K562 (cell line): Measurements from ENCODE around the gene SOCS6. TPM values are rescaled to one million over a fixed set of nuclear protein-coding genes. Genes with fewer than 3 reads are reported as not detected.

ENCODE experiments used
- ATAC-seq: fragments of 200-7000 bp; cut with Tn5 transposase; 3 replicates; pipeline ENCODE4 v1.9.1; 2020; ENCODE audit warnings: moderate library complexity
- BruUV-seq: library from RNA; stranded (reverse); fragments of 400-500 nt; replicated peaks from 2 replicates; lab custom pipeline; 2021; lab: Mats Ljungman, UMichigan
- CTCF ChIA-PET: fragments of 300-600 bp; formaldehyde crosslinking; extraction: SDS; loops from one replicate; lab custom pipeline; 2021; ENCODE audit warnings: low intra/inter-chr PET ratio; lab: Yijun Ruan, JAX
- POLR2A ChIA-PET: fragments of 300-600, 350-650 bp; sonication (Branson Sonifier 250); formaldehyde crosslinking; extraction: SDS; loops from one replicate; lab custom pipeline; 2021; ENCODE audit warnings: antibody characterized with exemption, inconsistent platforms; lab: Yijun Ruan, JAX
- DNase-seq, 4 experiments: peaks; one replicate each; pipeline versions ENCODE4 v3.0.0 to v3.0.0-alpha.2; 2011 to 2018; ENCODE audit warnings: low spot score in 3 of 4, mixed read lengths in 3 of 4; ENCODE audit errors: extremely low read depth in 1 of 4
- FAIRE-seq: peaks from 2 replicates; lab custom pipeline; 2011; peaks lifted over from hg19 to GRCh38; lab: Jason Lieb, UNC
- H2AFZ ChIP-seq: 2 replicates; pipeline ENCODE4 v1.6.0; 2011; ENCODE audit warnings: low read depth, low read length, control low read depth, inconsistent platforms
- H3K27ac ChIP-seq: fragments of 200-600 bp; 3 replicates; pipeline ENCODE4 v1.8.0; 2011; ENCODE audit warnings: low read depth, mild to moderate bottlenecking, control low read depth, inconsistent platforms, low read length, moderate library complexity, mixed read lengths; ENCODE audit errors: extremely low read depth
- H3K27me3 ChIP-seq, 2 experiments: fragments of 300-600 bp in 1 of 2; 2 replicates in 1 of 2; 3 replicates in 1 of 2; pipeline versions ENCODE4 v1.6.0 to v1.8.0; 2011; ENCODE audit warnings: inconsistent platforms in 2 of 2, low read length in 2 of 2, mild to moderate bottlenecking in 1 of 2, mixed read lengths in 1 of 2, moderate library complexity in 1 of 2; ENCODE audit not compliant: control insufficient read depth in 2 of 2, insufficient read depth in 2 of 2
- H3K36me3 ChIP-seq: fragments of 300-600 bp; 3 replicates; pipeline ENCODE4 v1.8.0; 2011; ENCODE audit warnings: mild to moderate bottlenecking, low read length, inconsistent platforms; ENCODE audit not compliant: control insufficient read depth, insufficient read depth
- H3K4me1 ChIP-seq, 2 experiments: fragments of 200-600 bp in 1 of 2; replicated peaks in 1 of 2; 2 replicates in 1 of 2; 3 replicates in 1 of 2; pipeline versions ENCODE4 v1.5.1 to v1.8.0; 2011; ENCODE audit warnings: inconsistent platforms in 2 of 2, low read length in 2 of 2, mild to moderate bottlenecking in 1 of 2, mixed read lengths in 1 of 2, moderate library complexity in 1 of 2; ENCODE audit not compliant: control insufficient read depth in 2 of 2, insufficient read depth in 2 of 2
- H3K4me2 ChIP-seq: 2 replicates; pipeline ENCODE4 v1.6.1; 2011; ENCODE audit warnings: low read length, control low read depth, inconsistent platforms, mixed read lengths; ENCODE audit not compliant: insufficient read depth
- H3K4me3 ChIP-seq: fragments of 200-600 bp; sonication (generic), shearing (Covaris generic); 2 replicates; pipeline ENCODE4 v1.5.1; 2016; ENCODE audit warnings: control low read depth, inconsistent platforms
- H3K79me2 ChIP-seq: fragments of 200-600 bp; 3 replicates; pipeline ENCODE4 v1.8.0; 2011; ENCODE audit warnings: low read length, inconsistent platforms; ENCODE audit not compliant: control insufficient read depth, insufficient read depth
- H3K9ac ChIP-seq, 2 experiments: 2 replicates each; pipeline versions ENCODE4 v1.6.0 to v1.6.1; 2011; ENCODE audit warnings: low read depth in 2 of 2, low read length in 2 of 2, control low read depth in 1 of 2, inconsistent platforms in 1 of 2, mild to moderate bottlenecking in 1 of 2, mixed read lengths in 1 of 2; ENCODE audit not compliant: insufficient read depth in 1 of 2
- H3K9me1 ChIP-seq: one replicate; pipeline ENCODE4 v1.6.0; 2011; ENCODE audit warnings: inconsistent platforms, mild to moderate bottlenecking, low read length, moderate library complexity; ENCODE audit not compliant: control insufficient read depth, insufficient read depth
- H3K9me3 ChIP-seq: replicated peaks from 2 replicates; pipeline ENCODE4 v1.5.1; 2011; ENCODE audit warnings: low read depth, low read length, inconsistent platforms; ENCODE audit not compliant: control insufficient read depth, insufficient read depth
- H4K20me1 ChIP-seq: replicated peaks from 2 replicates; pipeline ENCODE4 v1.6.1; 2011; ENCODE audit warnings: low read length, inconsistent platforms, mixed read lengths; ENCODE audit not compliant: control insufficient read depth, insufficient read depth
- CBFA2T3 ChIP-seq: fragments of 450-650 bp; IDR thresholded peaks from 2 replicates; pipeline ENCODE4 v1.6.1; 2017
- CBX1 ChIP-seq: sonication (generic); IDR thresholded peaks from 2 replicates; pipeline ENCODE4 v1.6.1; 2016; ENCODE audit warnings: antibody characterized with exemption, low read depth, mild to moderate bottlenecking
- EP300 ChIP-seq: IDR thresholded peaks from 2 replicates; pipeline ENCODE4 v1.6.1; 2012; ENCODE audit warnings: low read length, improper control_type of control experiment
- FOXP1 ChIP-seq: sonication (generic); formaldehyde crosslinking; IDR thresholded peaks from 2 replicates; pipeline ENCODE4 v1.8.0; 2022; ENCODE audit warnings: mild to moderate bottlenecking, missing genetic modification reagents
- ILK ChIP-seq: fragments of 450-650 bp; IDR thresholded peaks from 2 replicates; pipeline ENCODE4 v1.6.1; 2016; ENCODE audit warnings: missing genetic modification characterization, low read depth, mild to moderate bottlenecking, missing compliant biosample characterization, moderate library complexity, borderline replicate concordance
- LARP7 ChIP-seq: fragments of 450-650 bp; IDR thresholded peaks from 2 replicates; pipeline ENCODE4 v1.6.1; 2016
- MTF1 ChIP-seq: fragments of 250-450 bp; sonication (Bioruptor Pico); IDR thresholded peaks from 2 replicates; pipeline ENCODE4 v1.9.0; 2021; ENCODE audit warnings: moderate library complexity, mild to moderate bottlenecking, inconsistent platforms, borderline replicate concordance
- NEUROD1 ChIP-seq: fragments of 150-350 bp; IDR thresholded peaks from 2 replicates; pipeline ENCODE4 v1.6.1; 2014; ENCODE audit warnings: borderline replicate concordance, low read length, low read depth; ENCODE audit not compliant: partially characterized antibody
- POLR2AphosphoS2 ChIP-seq: IDR thresholded peaks from 2 replicates; pipeline ENCODE4 v1.6.1; 2012; ENCODE audit warnings: low read length, improper control_type of control experiment
- TOE1 ChIP-seq, 2 experiments: fragments of 450-650 bp in 1 of 2; sonication (generic) in 1 of 2; formaldehyde crosslinking in 1 of 2; IDR thresholded peaks; 2 replicates each; pipeline versions ENCODE4 v1.7.1 to v1.8.0; 2016 to 2022; ENCODE audit warnings: borderline replicate concordance in 2 of 2, mild to moderate bottlenecking in 2 of 2, antibody characterized with exemption in 1 of 2, inconsistent platforms in 1 of 2, low read depth in 1 of 2, missing genetic modification reagents in 1 of 2, moderate library complexity in 1 of 2
- ZNF263 ChIP-seq: sonication (generic); formaldehyde crosslinking; IDR thresholded peaks from 2 replicates; pipeline ENCODE4 v1.8.0; 2022; ENCODE audit warnings: mild to moderate bottlenecking, missing genetic modification reagents, borderline replicate concordance
- ZNF280A ChIP-seq: fragments of 450-650 bp; IDR thresholded peaks from 2 replicates; pipeline ENCODE4 v1.6.1; 2018; ENCODE audit warnings: mild to moderate bottlenecking, low read depth; ENCODE audit not compliant: partially characterized antibody
- ZNF589 ChIP-seq: fragments of 200-800 bp; sonication (Bioruptor generic); IDR thresholded peaks from 2 replicates; pipeline ENCODE4 v1.6.1; 2016; ENCODE audit warnings: low read depth, missing genetic modification characterization, missing compliant biosample characterization
- WGBS: fragments of 100-300 bp; shearing (Covaris generic); methylation state at CpG from one replicate; pipeline ENCODE4 v1.1.6; 2016; ENCODE audit warnings: low coverage, mixed read lengths; ENCODE audit not compliant: insufficient coverage; ENCODE audit errors: missing lambda C conversion rate; 5-methylcytosine and 5-hydroxymethylcytosine counted together
- in situ Hi-C: fragments of 300-500 bp; cut with MboI; formaldehyde crosslinking; loops from 4 replicates; pipeline ENCODE4 v1.15.0; 2018; ENCODE audit warnings: inconsistent platforms, mixed read lengths
- intact Hi-C: fragments of 100-400 bp; cut with micrococcal nuclease; formaldehyde crosslinking; loops from 2 replicates; pipeline ENCODE4 v1.14.2; 2022
- polyA plus RNA-seq, 8 experiments: library from polyadenylated mRNA; depleted of rRNA in 4 of 8; stranded (reverse) in 5 of 8; unstranded in 3 of 8; fragments of >200 nt; fragmentation: Nextera tagmentation in 2 of 8; fragmentation: Illumina TruSeq in 1 of 8; extraction: Ambion mirVana in 2 of 8; extraction: Trizol in 1 of 8; gene quantifications; 2 replicates each; pipeline versions ENCODE4 v1.2.1 to v1.2.3, GENCODE V29; 2011 to 2014; ENCODE audit warnings: inconsistent platforms in 1 of 8, missing spikeins in 1 of 8
- total RNA-seq, 7 experiments: library from RNA; depleted of rRNA in 6 of 7; stranded (reverse); fragments of >200 nt in 6 of 7; fragmentation: Illumina TruSeq in 2 of 7; extraction: Trizol in 2 of 7; gene quantifications; 2 replicates each; pipeline versions ENCODE4 v1.2.1 to v1.2.3, GENCODE V29; 2011 to 2021; ENCODE audit warnings: low replicate concordance in 1 of 7
- TF ChIP-seq, protein P1 (sequence below): IDR thresholded peaks from 2 replicates; pipeline ENCODE4 v1.6.1; 2012; ENCODE audit warnings: low read depth, low read length, improper control_type of control experiment, borderline replicate concordance
- TF ChIP-seq, protein P2 (sequence below): IDR thresholded peaks from 2 replicates; pipeline ENCODE4 v1.6.1; 2016; ENCODE audit warnings: missing genetic modification characterization, missing compliant biosample characterization

SOCS6 gene
- total and polyA plus RNA-seq, 9 of the 15 experiments (the other 6 are each of a cell fraction or from before 2014, with no cell fraction given) = 2.5 to 7.1 (median 5.6) TPM

DNA sequence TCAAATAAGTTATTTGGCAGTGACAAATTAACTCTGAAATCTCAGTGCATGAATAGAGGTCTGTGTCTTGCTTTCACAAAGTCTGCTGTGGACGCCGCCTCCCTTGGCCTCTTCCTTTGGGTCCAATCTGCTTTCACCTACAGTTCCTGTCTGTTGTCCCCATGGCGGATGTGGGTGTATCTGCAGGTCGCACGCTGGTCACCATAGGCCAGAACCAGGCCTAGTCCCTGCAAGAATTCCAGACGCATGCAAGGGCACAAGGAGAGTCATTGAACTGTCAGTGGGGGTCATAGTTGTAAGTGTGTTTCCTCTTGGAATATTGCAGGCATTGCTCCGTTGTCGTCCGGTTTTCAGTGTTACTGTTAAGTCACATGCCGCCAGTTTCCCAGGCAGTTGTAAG is 7.4 kb downstream of the SOCS6 start (continued):
- TF ChIP-seq TOE1 (IDR thresholded peaks at IDR 0.05; ENCODE audit: borderline replicate concordance) (no peak), TOE1 (CRISPR knock-in tag; IDR thresholded peaks at IDR 0.05; ENCODE audit: borderline replicate concordance, low read depth) (no peak), ZNF280A (no peak), CBX1 (no peak), EP300 (no peak), ZNF589 (CRISPR knock-in tag) (0 out of 2 replicates have a peak, but pooled peaks have one; percentile 20)
- TF ChIP-seq, protein P1, sequence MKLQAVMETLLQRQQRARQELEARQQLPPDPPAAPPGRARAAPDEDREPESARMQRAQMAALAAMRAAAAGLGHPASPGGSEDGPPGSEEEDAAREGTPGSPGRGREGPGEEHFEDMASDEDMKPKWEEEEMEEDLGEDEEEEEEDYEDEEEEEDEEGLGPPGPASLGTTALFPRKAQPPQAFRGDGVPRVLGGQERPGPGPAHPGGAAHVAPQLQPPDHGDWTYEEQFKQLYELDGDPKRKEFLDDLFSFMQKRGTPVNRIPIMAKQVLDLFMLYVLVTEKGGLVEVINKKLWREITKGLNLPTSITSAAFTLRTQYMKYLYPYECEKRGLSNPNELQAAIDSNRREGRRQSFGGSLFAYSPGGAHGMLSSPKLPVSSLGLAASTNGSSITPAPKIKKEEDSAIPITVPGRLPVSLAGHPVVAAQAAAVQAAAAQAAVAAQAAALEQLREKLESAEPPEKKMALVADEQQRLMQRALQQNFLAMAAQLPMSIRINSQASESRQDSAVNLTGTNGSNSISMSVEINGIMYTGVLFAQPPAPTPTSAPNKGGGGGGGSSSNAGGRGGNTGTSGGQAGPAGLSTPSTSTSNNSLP = no peak

DNA sequence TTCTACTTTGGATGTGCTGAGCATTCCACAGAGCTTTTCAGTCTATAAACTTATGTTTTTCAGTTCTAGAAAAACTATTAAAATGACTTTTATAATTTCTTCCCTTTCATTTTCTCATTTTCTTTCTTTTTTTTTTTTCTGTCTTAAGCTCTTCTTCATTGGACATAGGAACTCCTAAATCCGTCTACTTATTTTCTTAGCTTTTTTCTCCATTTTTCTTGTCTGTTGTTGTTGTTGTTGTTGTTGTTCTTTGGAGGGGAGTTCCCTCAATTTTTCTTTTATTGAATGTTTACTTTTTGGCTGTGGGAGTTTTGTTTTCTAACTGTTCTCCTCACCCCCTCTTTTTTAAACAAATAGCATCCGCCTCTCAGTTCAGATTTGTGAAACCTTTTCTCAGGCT is 7.9 kb downstream of the SOCS6 start:
- WGBS = 40% methylated on average over 1 of the region's 2 CpGs
- Histone ChIP-seq H3K27me3 (no peaks in the 10 kb centered on the region), H3K79me2 (peaks cover 95% of the 10 kb centered on the region), H3K4me1 (peaks cover 7 to 19% of the 10 kb centered on the region in 2 experiments; a peak in 4 of 5 replicates), H3K9me3 (no peaks in the 10 kb centered on the region), H3K4me3 (peak overlapping the region; percentile 19; the same call in 1 of the 2 replicates), H3K36me3 (no peaks in the 10 kb centered on the region; the same call in 2 of the 3 replicates), H3K9me1 (no peaks in the 10 kb centered on the region), H2AFZ (peak overlapping the region; percentile 75), H3K4me2 (peak overlapping the region; percentile 82), H3K27ac (peak overlapping the region; percentile 65), H3K9ac (peak overlapping the region in 1 of 2 experiments; percentile 56; a peak in 3 of 4 replicates), H4K20me1 (peaks cover 8% of the 10 kb centered on the region)
- DNase-seq = no peak
- ChIA-PET POLR2A (no interaction called here), CTCF (no interaction called here)
- in situ Hi-C loops = no loop called here
- FAIRE-seq = no peak
- TSS peak; percentile 2 for BruUV-seq
- no peak for ATAC-seq
- intact Hi-C loops = loop anchor here (5.0 to 10.0 kb wide), 2 partner anchors 68 to 89 kb away; partner anchors contain the start of gene RTTN
- TF ChIP-seq MTF1 (CRISPR knock-in tag) = no peak
- TF ChIP-seq, protein P2, sequence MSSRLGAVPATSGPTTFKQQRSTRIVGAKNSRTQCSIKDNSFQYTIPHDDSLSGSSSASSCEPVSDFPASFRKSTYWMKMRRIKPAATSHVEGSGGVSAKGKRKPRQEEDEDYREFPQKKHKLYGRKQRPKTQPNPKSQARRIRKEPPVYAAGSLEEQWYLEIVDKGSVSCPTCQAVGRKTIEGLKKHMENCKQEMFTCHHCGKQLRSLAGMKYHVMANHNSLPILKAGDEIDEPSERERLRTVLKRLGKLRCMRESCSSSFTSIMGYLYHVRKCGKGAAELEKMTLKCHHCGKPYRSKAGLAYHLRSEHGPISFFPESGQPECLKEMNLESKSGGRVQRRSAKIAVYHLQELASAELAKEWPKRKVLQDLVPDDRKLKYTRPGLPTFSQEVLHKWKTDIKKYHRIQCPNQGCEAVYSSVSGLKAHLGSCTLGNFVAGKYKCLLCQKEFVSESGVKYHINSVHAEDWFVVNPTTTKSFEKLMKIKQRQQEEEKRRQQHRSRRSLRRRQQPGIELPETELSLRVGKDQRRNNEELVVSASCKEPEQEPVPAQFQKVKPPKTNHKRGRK = peak; percentile 63; the same call in 1 of the 2 replicates
- TF ChIP-seq ILK (tag) = no peak
- no peak for TF ChIP-seq CBFA2T3
- no peak for TF ChIP-seq NEUROD1
- TF ChIP-seq LARP7 = 0 out of 2 replicates have a peak, but pooled peaks have one; percentile 17
- no peak for TF ChIP-seq ZNF263
- no peak for TF ChIP-seq POLR2AphosphoS2
- TF ChIP-seq FOXP1 = no peak
